HG02885 (cell line): Measurements from ENCODE around the gene CCDC63.
"Not testable (repeated sequence)": the region's sequence is repeated elsewhere in the genome, so short reads cannot be mapped to it uniquely, and the experiment has no call there.

Source experiments
- ATAC-seq: cut with Tn5 transposase; IDR thresholded peaks from one replicate; pipeline ENCODE4 v1.9.1; 2021; ENCODE audit warnings: mild to moderate bottlenecking; ENCODE audit not compliant: unreplicated experiment, poor library complexity

Gene CCDC63

GRCh38 chr12:110943373-110943772, 96.6 kb downstream of the CCDC63 start:
- ATAC-seq = no peak

DNA sequence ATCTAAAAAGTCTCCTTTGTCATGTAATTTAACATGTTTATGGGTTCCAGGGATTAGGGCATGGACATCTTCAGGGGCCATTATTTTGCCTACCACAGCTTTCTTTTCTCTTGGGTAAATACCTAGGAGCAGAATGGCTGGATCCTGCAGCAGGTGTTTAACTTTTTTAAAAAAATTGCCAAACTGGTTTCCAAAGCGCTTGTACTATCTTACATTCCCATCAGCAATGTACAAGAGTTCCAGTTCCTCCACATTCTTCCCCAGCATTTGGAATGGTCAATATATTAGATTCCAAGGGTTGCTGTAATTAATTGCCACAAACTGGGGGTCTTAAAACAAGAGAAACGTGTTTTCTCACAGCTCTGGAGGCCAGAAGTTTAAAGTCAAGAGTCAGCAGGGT, 101.3 kb downstream of the CCDC63 start:
- no peak for ATAC-seq

DNA sequence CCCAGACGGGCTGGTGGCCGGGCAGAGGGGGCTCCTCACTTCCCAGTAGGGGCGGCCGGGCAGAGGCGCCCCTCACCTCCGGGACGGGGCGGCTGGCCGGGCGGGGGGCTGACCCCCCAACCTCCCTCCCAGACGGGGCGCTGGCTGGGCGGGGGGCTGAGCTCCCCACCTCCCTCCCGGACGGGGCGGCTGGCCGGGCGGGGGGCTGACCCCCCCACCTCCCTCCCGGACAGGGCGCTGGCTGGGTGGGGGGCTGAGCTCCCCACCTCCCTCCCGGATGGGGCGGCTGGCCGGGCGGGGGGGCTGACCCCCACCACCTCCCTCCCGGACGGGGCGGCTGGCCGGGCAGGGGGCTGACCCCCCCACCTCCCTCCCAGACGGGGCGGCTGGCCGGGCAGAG, 103.7 kb downstream of the CCDC63 start:
- not testable (repeated sequence) for ATAC-seq

DNA sequence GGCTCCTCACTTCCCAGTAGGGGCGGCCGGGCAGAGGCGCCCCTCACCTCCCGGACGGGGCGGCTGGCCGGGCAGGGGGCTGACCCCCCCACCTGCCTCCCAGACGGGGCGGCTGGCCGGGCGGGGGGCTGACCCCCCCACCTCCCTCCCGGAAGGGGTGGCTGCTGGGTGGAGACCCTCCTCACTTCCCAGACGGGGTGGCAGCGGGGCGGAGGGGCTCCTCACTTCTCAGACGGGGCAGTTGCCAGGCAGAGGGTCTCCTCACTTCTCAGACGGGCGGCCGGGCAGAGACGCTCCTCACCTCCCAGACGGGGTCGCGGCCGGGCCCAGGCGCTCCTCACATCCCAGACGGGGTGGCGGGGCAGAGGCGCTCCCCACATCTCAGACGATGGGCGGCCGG, 104.1 kb downstream of the CCDC63 start:
- ATAC-seq = not testable (repeated sequence)
